IgD-negative memory B cell (primary cell): ENCODE results near the gene SPTAN1. TPM values are rescaled to one million over a fixed set of nuclear protein-coding genes. Genes with fewer than 3 reads are reported as not detected.
A peak's percentile ranks its signal among the peaks of the same experiment; 100 is the strongest.

ENCODE experiments used
- H3K27ac Mint-ChIP-seq, 3 donors: one replicate each; pipeline ENCODE4 v1.8.0; 2020 to 2022; ENCODE audit warnings: mild to moderate bottlenecking in 3 of 3, mixed read lengths in 3 of 3, moderate library complexity in 1 of 3
- H3K27me3 Mint-ChIP-seq: one replicate; pipeline ENCODE4 v1.8.0; 2021; ENCODE audit warnings: mixed read lengths
- H3K36me3 Mint-ChIP-seq: one replicate; pipeline ENCODE4 v1.8.0; 2020; ENCODE audit warnings: mild to moderate bottlenecking, mixed read lengths
- H3K4me1 Mint-ChIP-seq, 3 donors: one replicate each; pipeline ENCODE4 v1.8.0; 2020 to 2022; ENCODE audit warnings: mixed read lengths in 3 of 3, mild to moderate bottlenecking in 1 of 3
- H3K4me3 Mint-ChIP-seq, 4 donors: one replicate each; pipeline ENCODE4 v1.8.0; 2020 to 2022; ENCODE audit warnings: mild to moderate bottlenecking in 4 of 4, mixed read lengths in 4 of 4, moderate library complexity in 3 of 4
- H3K9me3 Mint-ChIP-seq, 3 donors: one replicate each; pipeline ENCODE4 v1.8.0; 2020 to 2021; ENCODE audit warnings: mixed read lengths in 3 of 3, mild to moderate bottlenecking in 1 of 3
- polyA plus RNA-seq: library from polyadenylated mRNA; unstranded; fragments of 300-500 nt; fragmentation: Illumina TruSeq; gene quantifications from one replicate; pipeline ENCODE4 v1.2.3, GENCODE V29; 2021

Gene SPTAN1
- polyA plus RNA-seq, 1 donor from 2014 or later = 88.0 TPM

- no peaks in the 10 kb centered on the region for H3K4me1 Mint-ChIP-seq
- H3K27me3 Mint-ChIP-seq = no peaks in the 10 kb centered on the region
- peaks cover 2% of the 10 kb centered on the region for H3K36me3 Mint-ChIP-seq
- H3K4me3 Mint-ChIP-seq = no peak overlapping the region
- no peaks in the 10 kb centered on the region for H3K9me3 Mint-ChIP-seq
- H3K27ac Mint-ChIP-seq = no peak overlapping the region
Observed at GRCh38 chr9:128607642-128608350, 55.4 kb downstream of the SPTAN1 start.

- Mint-ChIP-seq H3K27me3 (no peaks in the 10 kb centered on the region), H3K36me3 (peaks cover 4% of the 10 kb centered on the region), H3K4me3 (no peak overlapping the region), H3K4me1 (no peaks in the 10 kb centered on the region), H3K9me3 (no peaks in the 10 kb centered on the region), H3K27ac (no peak overlapping the region)
Observed at GRCh38 chr9:128610897-128611296, 58.5 kb downstream of the SPTAN1 start.

- peaks cover 4% of the 10 kb centered on the region for H3K36me3 Mint-ChIP-seq
- no peaks in the 10 kb centered on the region for H3K27me3 Mint-ChIP-seq
- no peak overlapping the region for H3K4me3 Mint-ChIP-seq
- no peaks in the 10 kb centered on the region for H3K9me3 Mint-ChIP-seq
- no peaks in the 10 kb centered on the region for H3K4me1 Mint-ChIP-seq
- peak overlapping the region in 1 of 3 donors; percentile 80 for H3K27ac Mint-ChIP-seq
Observed at GRCh38 chr9:128611600-128612394, 59.4 kb downstream of the SPTAN1 start.

- Mint-ChIP-seq H3K9me3 (no peaks in the 10 kb centered on the region), H3K27me3 (no peaks in the 10 kb centered on the region), H3K27ac (no peak overlapping the region), H3K4me3 (no peak overlapping the region), H3K36me3 (peaks cover 3% of the 10 kb centered on the region), H3K4me1 (no peaks in the 10 kb centered on the region)
Observed at GRCh38 chr9:128614728-128615127, 62.3 kb downstream of the SPTAN1 start.

GRCh38 chr9:128615571-128615970 lies 63.2 kb downstream of the SPTAN1 start:
- Mint-ChIP-seq H3K27ac (no peak overlapping the region), H3K27me3 (no peaks in the 10 kb centered on the region), H3K4me3 (no peak overlapping the region), H3K36me3 (peaks cover 1% of the 10 kb centered on the region), H3K9me3 (no peaks in the 10 kb centered on the region), H3K4me1 (no peaks in the 10 kb centered on the region)

- no peaks in the 10 kb centered on the region for H3K27me3 Mint-ChIP-seq
- no peaks in the 10 kb centered on the region for H3K9me3 Mint-ChIP-seq
- H3K4me1 Mint-ChIP-seq = no peaks in the 10 kb centered on the region
- no peak overlapping the region for H3K27ac Mint-ChIP-seq
- peaks cover 4% of the 10 kb centered on the region for H3K36me3 Mint-ChIP-seq
- H3K4me3 Mint-ChIP-seq = no peak overlapping the region
Observed at GRCh38 chr9:128617943-128618342, 65.6 kb downstream of the SPTAN1 start.

- Mint-ChIP-seq H3K36me3 (peaks cover 3% of the 10 kb centered on the region), H3K27me3 (no peaks in the 10 kb centered on the region), H3K4me1 (no peaks in the 10 kb centered on the region), H3K27ac (no peak overlapping the region), H3K9me3 (no peaks in the 10 kb centered on the region), H3K4me3 (no peak overlapping the region)
Observed at GRCh38 chr9:128619127-128619526, 66.7 kb downstream of the SPTAN1 start.

GRCh38 chr9:128619779-128620178 lies 67.4 kb downstream of the SPTAN1 start:
- Mint-ChIP-seq H3K4me3 (no peak overlapping the region), H3K4me1 (no peaks in the 10 kb centered on the region), H3K27me3 (no peaks in the 10 kb centered on the region), H3K9me3 (no peaks in the 10 kb centered on the region), H3K36me3 (peaks cover 3% of the 10 kb centered on the region), H3K27ac (no peak overlapping the region)

GRCh38 chr9:128621730-128622455 lies 69.5 kb downstream of the SPTAN1 start:
- no peak overlapping the region for H3K27ac Mint-ChIP-seq
- H3K36me3 Mint-ChIP-seq = peaks cover 3% of the 10 kb centered on the region

GRCh38 chr9:128624566-128624965 lies 72.2 kb downstream of the SPTAN1 start:
- Mint-ChIP-seq H3K4me1 (no peaks in the 10 kb centered on the region), H3K36me3 (peaks cover 3% of the 10 kb centered on the region), H3K4me3 (no peak overlapping the region), H3K27me3 (no peaks in the 10 kb centered on the region), H3K27ac (peak overlapping the region in 1 of 3 donors; percentile 39), H3K9me3 (no peaks in the 10 kb centered on the region)

More at GRCh38 chr9:128621730-128622455, 69.5 kb downstream of the SPTAN1 start:
- Mint-ChIP-seq H3K9me3 (no peaks in the 10 kb centered on the region), H3K4me3 (peak overlapping the region in 1 of 4 donors; percentile 20), H3K27me3 (no peaks in the 10 kb centered on the region), H3K4me1 (no peaks in the 10 kb centered on the region)

GRCh38 chr9:128625391-128626146 lies 73.2 kb downstream of the SPTAN1 start:
- Mint-ChIP-seq H3K36me3 (peaks cover 3% of the 10 kb centered on the region), H3K4me3 (peak overlapping the region in 1 of 4 donors; percentile 21), H3K27me3 (no peaks in the 10 kb centered on the region), H3K9me3 (no peaks in the 10 kb centered on the region), H3K27ac (no peak overlapping the region), H3K4me1 (no peaks in the 10 kb centered on the region)

GRCh38 chr9:128626181-128626580 lies 73.8 kb downstream of the SPTAN1 start:
- no peaks in the 10 kb centered on the region for H3K4me1 Mint-ChIP-seq
- H3K4me3 Mint-ChIP-seq = no peak overlapping the region
- H3K36me3 Mint-ChIP-seq = peaks cover 3% of the 10 kb centered on the region
- no peaks in the 10 kb centered on the region for H3K9me3 Mint-ChIP-seq
- H3K27ac Mint-ChIP-seq = no peak overlapping the region
- H3K27me3 Mint-ChIP-seq = no peaks in the 10 kb centered on the region

GRCh38 chr9:128627127-128627715 lies 74.8 kb downstream of the SPTAN1 start:
- Mint-ChIP-seq H3K36me3 (peaks cover 2% of the 10 kb centered on the region), H3K9me3 (no peaks in the 10 kb centered on the region), H3K4me3 (no peak overlapping the region), H3K27ac (no peak overlapping the region), H3K27me3 (no peaks in the 10 kb centered on the region), H3K4me1 (no peaks in the 10 kb centered on the region)

- H3K27me3 Mint-ChIP-seq = no peaks in the 10 kb centered on the region
- H3K36me3 Mint-ChIP-seq = peaks cover 2% of the 10 kb centered on the region
- no peaks in the 10 kb centered on the region for H3K4me1 Mint-ChIP-seq
- no peak overlapping the region for H3K27ac Mint-ChIP-seq
- no peak overlapping the region for H3K4me3 Mint-ChIP-seq
- H3K9me3 Mint-ChIP-seq = no peaks in the 10 kb centered on the region
Observed at GRCh38 chr9:128627906-128628305, 75.5 kb downstream of the SPTAN1 start.
